ENCODE measurements around the gene FUT9.

Gene FUT9

GRCh38 chr6:96015518-96016333 lies at the start of gene FUT9:
TSS of gene FUT9 (plus strand) at chr6:96015974. CDS start at chr6:96203156, 187,182 bp downstream.
- TF ChIP-seq TCF12 (IDR thresholded peaks at IDR 0.05; ENCODE audit: low read depth) (no peak), EGR1 (IDR thresholded peaks at IDR 0.05) (0 out of 2 replicates have a peak, but pooled peaks have one; percentile 12), NFIC (IDR thresholded peaks at IDR 0.05) (no peak), CREB1 (IDR thresholded peaks at IDR 0.05; ENCODE audit: low read depth) (no peak), MAX (IDR thresholded peaks at IDR 0.05) (peak; percentile 41; the same call in 1 of the 2 replicates)

DNA sequence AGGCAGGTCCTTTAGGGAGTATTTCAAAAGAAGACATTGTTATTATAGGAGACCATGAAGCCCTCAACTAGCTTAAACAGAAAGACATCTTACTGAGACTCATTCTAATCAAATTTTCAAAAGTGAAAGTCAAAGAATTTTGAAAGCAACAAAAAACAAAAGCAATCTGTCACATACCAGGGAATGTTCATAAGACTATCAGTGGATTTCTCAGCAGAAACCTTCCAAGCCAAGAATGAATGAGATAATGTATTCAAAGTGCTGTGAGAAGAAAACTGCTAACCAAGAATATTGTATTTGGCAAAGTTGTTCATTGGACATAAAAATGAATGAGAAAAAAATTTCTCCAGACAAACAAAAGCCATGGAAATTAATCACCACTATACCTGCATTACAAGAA lies 48.2 kb upstream of the FUT9 start:
- no peak for TF ChIP-seq RAD21 (IDR thresholded peaks at IDR 0.05; ENCODE audit: low read depth)
- TF ChIP-seq ZBTB7A (IDR thresholded peaks at IDR 0.05; ENCODE audit: low read depth) = no peak
- TF ChIP-seq CEBPB (IDR thresholded peaks at IDR 0.05) = no peak
- no peak for TF ChIP-seq YY1 (IDR thresholded peaks at IDR 0.05; ENCODE audit: low read depth)
- no peak for TF ChIP-seq EP300 (IDR thresholded peaks at IDR 0.05; ENCODE audit: borderline replicate concordance)
- no peak for TF ChIP-seq FOXM1 (IDR thresholded peaks at IDR 0.05; ENCODE audit: borderline replicate concordance, low read depth)
- no peak for TF ChIP-seq MAX (IDR thresholded peaks at IDR 0.05)
- TF ChIP-seq EGR1 (IDR thresholded peaks at IDR 0.05) = no peak
- TF ChIP-seq TAF1 (IDR thresholded peaks at IDR 0.05; ENCODE audit: low read depth) = no peak

DNA sequence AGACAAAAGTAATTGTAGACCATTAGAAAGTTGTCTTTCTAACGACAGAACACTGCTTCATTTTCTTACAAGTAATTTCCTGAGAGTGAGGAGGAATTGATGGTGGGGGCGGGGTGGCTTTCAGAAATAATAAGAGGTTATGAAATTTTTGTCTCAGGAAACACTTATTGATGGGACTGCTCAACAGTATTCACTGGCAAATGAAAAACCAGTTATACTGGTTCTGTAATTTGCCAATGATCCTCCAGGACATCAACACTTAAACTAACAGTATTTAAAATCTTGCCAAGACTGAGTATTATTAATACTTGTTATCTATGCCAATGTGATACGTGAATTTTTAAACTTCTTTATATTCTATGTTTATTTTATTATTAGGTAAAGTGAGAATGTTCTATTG lies 41.8 kb upstream of the FUT9 start:
- TF ChIP-seq CREB1 (IDR thresholded peaks at IDR 0.05; ENCODE audit: low read depth) (no peak), TAF1 (IDR thresholded peaks at IDR 0.05; ENCODE audit: low read depth) (no peak), ZBTB7A (IDR thresholded peaks at IDR 0.05; ENCODE audit: low read depth) (no peak), EGR1 (IDR thresholded peaks at IDR 0.05) (no peak), NFIC (IDR thresholded peaks at IDR 0.05) (no peak), FOXM1 (IDR thresholded peaks at IDR 0.05; ENCODE audit: borderline replicate concordance, low read depth) (no peak), CEBPB (IDR thresholded peaks at IDR 0.05) (no peak), TEAD4 (IDR thresholded peaks at IDR 0.05) (no peak), RAD21 (IDR thresholded peaks at IDR 0.05; ENCODE audit: low read depth) (no peak), TCF12 (IDR thresholded peaks at IDR 0.05; ENCODE audit: low read depth) (no peak), MAX (IDR thresholded peaks at IDR 0.05) (no peak), YY1 (IDR thresholded peaks at IDR 0.05; ENCODE audit: low read depth) (no peak), EP300 (IDR thresholded peaks at IDR 0.05; ENCODE audit: borderline replicate concordance) (no peak), REST (IDR thresholded peaks at IDR 0.05; ENCODE audit: low read depth) (no peak)
- TF ChIP-seq, protein P1, sequence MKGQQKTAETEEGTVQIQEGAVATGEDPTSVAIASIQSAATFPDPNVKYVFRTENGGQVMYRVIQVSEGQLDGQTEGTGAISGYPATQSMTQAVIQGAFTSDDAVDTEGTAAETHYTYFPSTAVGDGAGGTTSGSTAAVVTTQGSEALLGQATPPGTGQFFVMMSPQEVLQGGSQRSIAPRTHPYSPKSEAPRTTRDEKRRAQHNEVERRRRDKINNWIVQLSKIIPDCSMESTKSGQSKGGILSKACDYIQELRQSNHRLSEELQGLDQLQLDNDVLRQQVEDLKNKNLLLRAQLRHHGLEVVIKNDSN (IDR thresholded peaks at IDR 0.05) = no peak

- no peak for TF ChIP-seq MAX (IDR thresholded peaks at IDR 0.05)
- no peak for TF ChIP-seq EP300 (IDR thresholded peaks at IDR 0.05; ENCODE audit: borderline replicate concordance)
- TF ChIP-seq, protein P1 (IDR thresholded peaks at IDR 0.05) = no peak
Measured at GRCh38 chr6:95978230-95978629, 37.5 kb upstream of the FUT9 start.

- TF ChIP-seq YY1 (IDR thresholded peaks at IDR 0.05; ENCODE audit: low read depth) = no peak
- TF ChIP-seq RAD21 (IDR thresholded peaks at IDR 0.05; ENCODE audit: low read depth) = no peak
- TF ChIP-seq MAX (IDR thresholded peaks at IDR 0.05) = no peak
- TF ChIP-seq, protein P1 (IDR thresholded peaks at IDR 0.05) = no peak
- TF ChIP-seq TAF1 (IDR thresholded peaks at IDR 0.05; ENCODE audit: low read depth) = no peak
- no peak for TF ChIP-seq NFIC (IDR thresholded peaks at IDR 0.05)
- no peak for TF ChIP-seq REST (IDR thresholded peaks at IDR 0.05; ENCODE audit: low read depth)
- no peak for TF ChIP-seq FOXM1 (IDR thresholded peaks at IDR 0.05; ENCODE audit: borderline replicate concordance, low read depth)
- TF ChIP-seq EGR1 (IDR thresholded peaks at IDR 0.05) = no peak
- no peak for TF ChIP-seq ZBTB7A (IDR thresholded peaks at IDR 0.05; ENCODE audit: low read depth)
- no peak for TF ChIP-seq TCF12 (IDR thresholded peaks at IDR 0.05; ENCODE audit: low read depth)
- no peak for TF ChIP-seq CREB1 (IDR thresholded peaks at IDR 0.05; ENCODE audit: low read depth)
- TF ChIP-seq CEBPB (IDR thresholded peaks at IDR 0.05) = no peak
- no peak for TF ChIP-seq TEAD4 (IDR thresholded peaks at IDR 0.05)
- no peak for TF ChIP-seq EP300 (IDR thresholded peaks at IDR 0.05; ENCODE audit: borderline replicate concordance)
Measured at GRCh38 chr6:95991906-95992305, 23.9 kb upstream of the FUT9 start.
